Left lung (tissue), 10 donors: ENCODE measurements around the gene AZGP1. TPM values are rescaled to one million over a fixed set of nuclear protein-coding genes. Genes with fewer than 3 reads are reported as not detected.
"Not testable (repeated sequence)": the region's sequence is repeated elsewhere in the genome, so short reads cannot be mapped to it uniquely, and the experiment has no call there.

Source experiments
- ATAC-seq: fragments of 200-7000 bp; cut with Tn5 transposase; one replicate; pipeline ENCODE4 v1.9.1; 2020; ENCODE audit warnings: moderate library complexity
- DNase-seq, 4 donors: peaks; one replicate each; pipeline ENCODE4 v3.0.0-alpha.2; 2013 to 2020
- H3K27ac ChIP-seq, 2 donors: fragments of 200-600 bp; sonication (generic) in 1 of 2; one replicate each; pipeline versions ENCODE4 v1.5.0 to v1.8.0; 2020 to 2021
- H3K27me3 ChIP-seq, 2 donors: fragments of 200-600 bp; sonication (generic) in 1 of 2; one replicate each; pipeline versions ENCODE4 v1.5.0 to v1.8.0; 2020 to 2021
- H3K36me3 ChIP-seq, 2 donors: fragments of 200-600 bp; sonication (generic) in 1 of 2; one replicate each; pipeline versions ENCODE4 v1.5.0 to v1.8.0; 2020 to 2021
- H3K4me1 ChIP-seq, 2 donors: fragments of 200-600 bp; one replicate each; pipeline ENCODE4 v1.8.0; 2021
- H3K4me3 ChIP-seq, 2 donors: fragments of 200-600 bp; sonication (generic) in 1 of 2; one replicate each; pipeline versions ENCODE4 v1.5.0 to v1.8.0; 2020 to 2021; ENCODE audit warnings: mild to moderate bottlenecking in 1 of 2
- H3K9me3 ChIP-seq, 2 donors: fragments of 200-600 bp; sonication (generic) in 1 of 2; one replicate each; pipeline versions ENCODE4 v1.5.0 to v1.8.0; 2020 to 2021
- CTCF ChIP-seq, 2 donors: fragments of 200-600 bp; sonication (generic) in 1 of 2; IDR thresholded peaks; one replicate each; pipeline versions ENCODE4 v1.5.0 to v1.8.0; 2021; ENCODE audit warnings: antibody characterized with exemption in 2 of 2
- intact Hi-C, 2 donors: fragments of 100-400 bp; cut with DNase I; formaldehyde crosslinking; loops; one replicate each; pipeline versions ENCODE4 v1.11.2 to v1.14.2; 2022
- polyA plus RNA-seq, 6 donors: library from polyadenylated mRNA; unstranded; fragments of 120-200 nt; gene quantifications; one replicate each; pipeline ENCODE4 v1.2.1, GENCODE V29; 2013; ENCODE audit not compliant: insufficient read length in 6 of 6
- total RNA-seq, 2 donors: library from RNA; stranded (reverse); fragmentation: NEBNext Ultra II Directional; extraction: Animal tissue kit (Norgen Biotek cat#: 25700); gene quantifications; one replicate each; pipeline ENCODE4 v1.2.1, GENCODE V29; 2021
- donor health status: DM: no; HTN: yes; CAD: no.
- donor health status: DM: no; HTN: no; CAD: no.

The AZGP1 gene
- total and polyA plus RNA-seq, 8 donors, result 0.29 to 110 (median 1.2) TPM

GRCh38 chr7:99996755-99997544 is 21.1 kb upstream of the AZGP1 start:
- intact Hi-C loops, result no loop called here
- ATAC-seq (no peak), DNase-seq (no peak)
- Histone ChIP-seq H3K4me3 (peak overlapping the region; percentile 20 to 39), H3K4me1 (peaks cover 4 to 39% of the 10 kb centered on the region in 2 donors), H3K9me3 (no peaks in the 10 kb centered on the region), H3K27ac (peak overlapping the region; percentile 62 to 82), H3K36me3 (no peaks in the 10 kb centered on the region), H3K27me3 (no peaks in the 10 kb centered on the region)
- TF ChIP-seq CTCF (IDR thresholded peaks at IDR 0.05), result no peak

DNA sequence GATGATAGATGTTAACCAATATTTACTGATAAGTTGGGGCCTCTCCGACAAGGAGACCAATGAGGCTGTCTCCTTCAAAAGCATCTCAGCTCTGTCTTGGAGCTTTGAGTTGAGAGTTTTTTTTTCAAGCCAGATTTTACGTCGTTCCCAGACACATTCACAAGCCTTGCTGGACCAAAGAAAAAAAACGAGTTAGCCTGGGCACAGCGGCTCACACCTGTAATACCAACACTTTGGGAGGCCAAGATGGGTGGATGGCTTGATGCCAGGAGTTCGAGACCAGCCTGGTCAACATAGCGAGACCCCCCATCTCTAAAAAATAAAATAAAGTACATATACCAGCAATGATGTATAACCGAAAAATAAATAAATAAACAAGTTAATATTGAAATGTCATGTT is 19.0 kb upstream of the AZGP1 start:
- H3K27ac ChIP-seq, result no peak overlapping the region
- no peaks in the 10 kb centered on the region for H3K9me3 ChIP-seq
- H3K36me3 ChIP-seq, result no peaks in the 10 kb centered on the region
- TF ChIP-seq CTCF (IDR thresholded peaks at IDR 0.05), result no peak
- no peak overlapping the region for H3K4me3 ChIP-seq
- H3K27me3 ChIP-seq, result no peaks in the 10 kb centered on the region
- ATAC-seq (no peak), DNase-seq (no peak)
- H3K4me1 ChIP-seq, result peaks cover 4 to 54% of the 10 kb centered on the region in 2 donors
- intact Hi-C loops, result no loop called here

DNA sequence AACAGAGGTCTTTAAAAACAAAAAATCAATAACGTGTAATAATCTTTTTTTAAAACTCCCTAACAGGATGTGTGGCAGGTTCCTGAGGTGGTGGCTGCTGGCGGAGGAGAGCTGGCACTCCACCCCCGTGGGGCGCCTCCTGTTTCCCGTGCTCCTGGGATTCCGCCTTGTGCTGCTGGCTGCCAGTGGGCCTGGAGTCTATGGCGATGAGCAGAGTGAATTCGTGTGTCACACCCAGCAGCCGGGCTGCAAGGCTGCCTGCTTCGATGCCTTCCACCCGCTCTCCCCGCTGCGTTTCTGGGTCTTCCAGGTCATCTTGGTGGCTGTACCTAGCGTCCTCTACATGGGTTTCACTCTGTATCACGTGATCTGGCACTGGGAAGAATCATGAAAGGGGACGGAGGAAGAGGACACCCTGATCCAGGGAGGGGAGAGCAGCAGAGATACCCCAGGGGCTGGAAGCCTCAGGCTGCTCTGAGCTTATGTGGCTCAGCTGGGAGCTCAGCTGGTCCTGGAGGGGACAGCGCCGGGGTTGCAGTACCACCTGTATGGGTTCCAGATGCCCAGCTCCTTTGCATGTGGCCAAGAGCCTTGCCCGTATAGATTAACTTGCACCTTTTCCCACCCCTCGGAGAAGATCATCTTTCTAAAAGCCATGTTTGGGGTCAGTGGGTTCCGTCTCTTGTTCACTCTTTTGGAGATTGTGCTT is 16.7 kb upstream of the AZGP1 start:
- intact Hi-C loops, result no loop called here
- no peak overlapping the region for H3K4me3 ChIP-seq
- DNase-seq, result peak in 1 of 4 donors; percentile 24
- H3K9me3 ChIP-seq, result no peaks in the 10 kb centered on the region
- no peaks in the 10 kb centered on the region for H3K36me3 ChIP-seq
- H3K27me3 ChIP-seq, result no peaks in the 10 kb centered on the region
- peaks cover 4 to 39% of the 10 kb centered on the region in 2 donors for H3K4me1 ChIP-seq
- no peak for TF ChIP-seq CTCF (IDR thresholded peaks at IDR 0.05)
- no peak overlapping the region for H3K27ac ChIP-seq
- no peak for ATAC-seq

DNA sequence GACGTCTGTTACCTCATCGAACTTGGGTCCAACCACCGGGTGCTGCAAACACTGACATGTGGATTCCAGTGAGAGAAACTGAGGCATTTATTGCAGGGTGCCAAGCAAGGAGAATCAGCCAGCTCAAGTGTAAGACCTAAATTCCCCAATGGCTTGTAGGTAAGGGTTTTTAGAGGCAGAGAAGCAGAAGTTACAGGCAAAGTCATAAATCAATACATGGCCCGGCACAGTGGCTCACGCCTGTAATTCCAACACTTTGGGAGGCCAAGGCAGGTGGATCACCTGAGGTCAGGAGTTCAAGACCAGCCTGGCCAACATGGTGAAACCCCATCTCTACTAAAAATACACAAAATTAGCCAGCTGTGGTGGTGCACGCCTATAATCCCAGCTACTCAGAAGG is 15.7 kb upstream of the AZGP1 start:
- H3K36me3 ChIP-seq, intact Hi-C loops, H3K9me3 ChIP-seq, ATAC-seq, H3K4me3 ChIP-seq, DNase-seq, H3K27me3 ChIP-seq: not testable (repeated sequence)
- Histone ChIP-seq H3K4me1 (peaks cover 4 to 32% of the 10 kb centered on the region in 2 donors), H3K27ac (peak overlapping the region in 1 of 2 donors; percentile 7)

- intact Hi-C loops, result no loop called here
- H3K9me3 ChIP-seq, result no peaks in the 10 kb centered on the region
- no peak for ATAC-seq
Observed at GRCh38 chr7:99990460-99990852, 14.6 kb upstream of the AZGP1 start.

More at GRCh38 chr7:99990460-99990852, 14.6 kb upstream of the AZGP1 start:
- no peak overlapping the region for H3K4me3 ChIP-seq
- no peak for TF ChIP-seq CTCF (IDR thresholded peaks at IDR 0.05)
- no peak overlapping the region for H3K27ac ChIP-seq
- no peaks in the 10 kb centered on the region for H3K27me3 ChIP-seq
- peak in 1 of 4 donors; percentile 14 for DNase-seq
- H3K36me3 ChIP-seq, result no peaks in the 10 kb centered on the region
- H3K4me1 ChIP-seq, result peaks cover 4 to 32% of the 10 kb centered on the region in 2 donors
